Naive thymus-derived CD4-positive, alpha-beta T cell (primary cell): ENCODE measurements around the gene ABCG4. TPM values are rescaled to one million over a fixed set of nuclear protein-coding genes. Genes with fewer than 3 reads are reported as not detected.
"Not testable (repeated sequence)": the region's sequence is repeated elsewhere in the genome, so short reads cannot be mapped to it uniquely, and the experiment has no call there.

Experiments
- ATAC-seq: fragments of 150-1000 bp; cut with Tn5 transposase; 2 replicates; pipeline ENCODE4 v1.10.0; 2021; ENCODE audit warnings: mild to moderate bottlenecking, moderate library complexity
- CTCF ChIA-PET: fragments of 350-600 bp; sonication (Branson Sonifier 250); formaldehyde crosslinking; loops from one replicate; lab custom pipeline; 2021; ENCODE audit warnings: antibody characterized with exemption; lab: Charles Lee
- POLR2A ChIA-PET: fragments of 350-600 bp; sonication (Branson Sonifier 250); formaldehyde crosslinking; loops from one replicate; lab custom pipeline; 2021; ENCODE audit warnings: antibody characterized with exemption, inconsistent platforms; lab: Charles Lee
- DNase-seq, 9 donors: peaks; one replicate each; pipeline versions ENCODE4 v3.0.0 to v3.0.0-alpha.2; 2020 to 2022; ENCODE audit warnings: mixed read lengths in 1 of 9
- H3K27ac ChIP-seq: one replicate; pipeline ENCODE4 v1.7.0; 2013; ENCODE audit warnings: mild to moderate bottlenecking, low read depth, low read length, moderate library complexity
- H3K27me3 ChIP-seq, 2 donors: one replicate each; pipeline ENCODE4 v1.7.0; 2013; ENCODE audit warnings: low read length in 2 of 2, mild to moderate bottlenecking in 2 of 2, moderate library complexity in 2 of 2; ENCODE audit not compliant: control insufficient read depth in 2 of 2, insufficient read depth in 2 of 2
- H3K36me3 ChIP-seq, 3 experiments: 1 replicate in 2 of 3; 2 replicates in 1 of 3; pipeline ENCODE4 v1.7.0; 2013; ENCODE audit warnings: low read length in 3 of 3, mild to moderate bottlenecking in 3 of 3, moderate library complexity in 1 of 3; ENCODE audit not compliant: insufficient read depth in 3 of 3, control insufficient read depth in 2 of 3
- H3K4me1 ChIP-seq, 2 donors: one replicate each; pipeline ENCODE4 v1.7.0; 2013; ENCODE audit warnings: low read length in 2 of 2, mild to moderate bottlenecking in 2 of 2, moderate library complexity in 1 of 2; ENCODE audit not compliant: control insufficient read depth in 2 of 2, insufficient read depth in 2 of 2
- H3K4me3 ChIP-seq: 2 replicates; pipeline ENCODE4 v1.7.0; 2013; ENCODE audit warnings: mild to moderate bottlenecking, low read length
- H3K9me3 ChIP-seq, 3 experiments: 1 replicate in 2 of 3; 2 replicates in 1 of 3; pipeline ENCODE4 v1.7.0; 2013; ENCODE audit warnings: low read length in 3 of 3; ENCODE audit not compliant: control insufficient read depth in 2 of 3
- H3K27ac Mint-ChIP-seq, 9 donors: one replicate each; pipeline ENCODE4 v1.8.0; 2020 to 2022; ENCODE audit warnings: mixed read lengths in 9 of 9, mild to moderate bottlenecking in 8 of 9, moderate library complexity in 5 of 9, inconsistent platforms in 2 of 9
- H3K27me3 Mint-ChIP-seq, 5 donors: one replicate each; pipeline ENCODE4 v1.8.0; 2021 to 2022; ENCODE audit warnings: mixed read lengths in 5 of 5, mild to moderate bottlenecking in 1 of 5
- H3K36me3 Mint-ChIP-seq, 5 donors: one replicate each; pipeline ENCODE4 v1.8.0; 2020 to 2022; ENCODE audit warnings: mixed read lengths in 5 of 5, mild to moderate bottlenecking in 3 of 5, inconsistent platforms in 1 of 5
- H3K4me1 Mint-ChIP-seq, 7 donors: one replicate each; pipeline ENCODE4 v1.8.0; 2020 to 2022; ENCODE audit warnings: mixed read lengths in 7 of 7, mild to moderate bottlenecking in 3 of 7, inconsistent platforms in 1 of 7
- H3K4me3 Mint-ChIP-seq, 10 donors: one replicate each; pipeline ENCODE4 v1.8.0; 2020 to 2022; ENCODE audit warnings: mild to moderate bottlenecking in 10 of 10, mixed read lengths in 10 of 10, moderate library complexity in 6 of 10, inconsistent platforms in 2 of 10
- H3K9me3 Mint-ChIP-seq, 11 donors: one replicate each; pipeline ENCODE4 v1.8.0; 2020 to 2022; ENCODE audit warnings: mixed read lengths in 11 of 11, mild to moderate bottlenecking in 4 of 11, inconsistent platforms in 1 of 11, moderate library complexity in 1 of 11
- intact Hi-C, 2 donors: fragments of 100-400 bp; cut with micrococcal nuclease; formaldehyde crosslinking; loops; one replicate each; pipeline ENCODE4 v1.15.1; 2023
- polyA plus RNA-seq, 2 donors: library from polyadenylated mRNA; unstranded; fragments of 300-500 nt; fragmentation: Illumina TruSeq; gene quantifications; one replicate each; pipeline ENCODE4 v1.2.3, GENCODE V29; 2021
- total RNA-seq, 6 experiments: library from RNA in 5 of 6; stranded (reverse) in 5 of 6; gene quantifications; 1 replicate in 5 of 6; 2 replicates in 1 of 6; pipeline ENCODE4 v1.2.3 and lab custom pipeline; 2021 to 2026

The ABCG4 gene
- total and polyA plus RNA-seq, 7 experiments from 2014 or later, result 0.13 TPM; not detected in 6

GRCh38 chr11:119167077-119167458 lies 18.2 kb downstream of the ABCG4 start:
- POLR2A ChIA-PET, result interaction anchor here (0.6 to 0.7 kb wide), 2 partner anchors 46 to 151 kb away, joined by 4 read pairs; no protein-coding TSS in a partner anchor
- not testable (repeated sequence) for H3K27ac Mint-ChIP-seq, H3K4me3 ChIP-seq, ATAC-seq, H3K27me3 ChIP-seq, H3K27me3 Mint-ChIP-seq, DNase-seq, H3K36me3 Mint-ChIP-seq, H3K4me1 ChIP-seq, H3K36me3 ChIP-seq, H3K27ac ChIP-seq, H3K9me3 ChIP-seq, H3K9me3 Mint-ChIP-seq
- intact Hi-C loops, result loop anchor here in 1 of 2 donors (5.0 kb wide), 2 partner anchors 60 to 150 kb away; partner anchors contain the start of genes C2CD2L, RPS25 and TRAPPC4
- CTCF ChIA-PET, result interaction anchor here (0.7 to 1.2 kb wide), 5 partner anchors 85 to 159 kb away, joined by 3 to 5 read pairs (median 4); no protein-coding TSS in a partner anchor
- H3K4me3 Mint-ChIP-seq, result peak overlapping the region in 2 of 10 donors; percentile 21 to 34
- peaks cover 4 to 20% (median 11%) of the 10 kb centered on the region in 7 donors for H3K4me1 Mint-ChIP-seq

- Mint-ChIP-seq H3K9me3 (no peaks in the 10 kb centered on the region), H3K36me3 (no peaks in the 10 kb centered on the region), H3K27ac (peak overlapping the region in 7 of 9 donors; percentile 41 to 90 (median 69)), H3K27me3 (no peaks in the 10 kb centered on the region), H3K4me3 (peak overlapping the region; percentile 45 to 92 (median 78)), H3K4me1 (peaks cover 4 to 25% (median 11%) of the 10 kb centered on the region in 7 donors)
- peaks cover 0 to 4% of the 10 kb centered on the region in 2 donors for H3K4me1 ChIP-seq
- no peak for ATAC-seq
- H3K36me3 ChIP-seq, result peaks cover 0 to 5% (median 0%) of the 10 kb centered on the region in 3 experiments
- CTCF ChIA-PET, result interaction anchor here (0.9 to 1.2 kb wide), 2 partner anchors 155 to 158 kb away, joined by 3 to 5 read pairs; no protein-coding TSS in a partner anchor
- intact Hi-C loops, result loop anchor here (1.0 to 5.0 kb wide), 11 partner anchors 19 to 155 kb away; partner anchors contain the start of genes C2CD2L (in 2 of the 2), ABCG4 (in 1 of the 2), CBL (in 1 of the 2) and RPS25 (in 1 of the 2)
- H3K9me3 ChIP-seq, result no peaks in the 10 kb centered on the region
- POLR2A ChIA-PET, result no interaction called here
- DNase-seq, result no peak
- no peak overlapping the region for H3K4me3 ChIP-seq
- H3K27me3 ChIP-seq, result no peaks in the 10 kb centered on the region
- H3K27ac ChIP-seq, result no peak overlapping the region
Measured at GRCh38 chr11:119167933-119168332, 19.1 kb downstream of the ABCG4 start.

GRCh38 chr11:119168471-119169281 lies 19.8 kb downstream of the ABCG4 start, which contains the start of gene NLRX1:
TSS of gene NLRX1 (plus strand) at chr11:119168725. CDS start at chr11:119171404, 2,679 bp downstream.
- peak; percentile 98 for ATAC-seq
- Histone ChIP-seq H3K9me3 (no peaks in the 10 kb centered on the region), H3K36me3 (peaks cover 0 to 8% (median 0%) of the 10 kb centered on the region in 3 experiments), H3K4me3 (peak within 1 kb of the TSS; percentile 75), H3K27me3 (no peaks in the 10 kb centered on the region), H3K27ac (peak within 1 kb of the TSS; percentile 73), H3K4me1 (peaks cover 0 to 4% of the 10 kb centered on the region in 2 donors)
- DNase-seq, result peak; percentile 67 to 85 (median 82)
- ChIA-PET POLR2A (interaction anchor here (0.5 to 1.5 kb wide), 11 partner anchors 9 to 116 kb away, joined by 3 to 8 read pairs (median 5); partner anchors contain the start of genes ABCG4, C2CD2L, DPAGT1 and VPS11), CTCF (interaction anchor here (0.7 to 1.5 kb wide), 11 partner anchors 9 to 155 kb away, joined by 3 to 11 read pairs (median 4); partner anchors contain the start of genes DPAGT1 and VPS11)
- intact Hi-C loops, result loop anchor here (1.0 to 5.0 kb wide), 12 partner anchors 20 to 155 kb away; partner anchors contain the start of genes C2CD2L (in 2 of the 2), ABCG4 (in 1 of the 2), CBL (in 1 of the 2) and HINFP (in 1 of the 2)
- no peaks in the 10 kb centered on the region for H3K27me3 Mint-ChIP-seq
- H3K27ac Mint-ChIP-seq, result peak within 1 kb of the TSS; percentile 64 to 95 (median 87)
- no peaks in the 10 kb centered on the region for H3K36me3 Mint-ChIP-seq
- H3K9me3 Mint-ChIP-seq, result no peaks in the 10 kb centered on the region
- H3K4me1 Mint-ChIP-seq, result peaks cover 4 to 25% (median 11%) of the 10 kb centered on the region in 7 donors
- peak within 1 kb of the TSS; percentile 86 to 94 (median 90) for H3K4me3 Mint-ChIP-seq

- intact Hi-C loops, result loop anchor here (1.0 to 5.0 kb wide), 7 partner anchors 20 to 152 kb away; partner anchors contain the start of genes C2CD2L (in 2 of the 2), ABCG4 (in 1 of the 2), CBL (in 1 of the 2) and HINFP (in 1 of the 2)
- H3K27ac ChIP-seq, result peak overlapping the region; percentile 73
Measured at GRCh38 chr11:119169282-119169719, 20.4 kb downstream of the ABCG4 start.

GRCh38 chr11:119172513-119172912 lies 23.7 kb downstream of the ABCG4 start:
- intact Hi-C loops, result no loop called here
- no peaks in the 10 kb centered on the region for H3K9me3 Mint-ChIP-seq
- CTCF ChIA-PET, result no interaction called here
- peaks cover 0 to 16% (median 3%) of the 10 kb centered on the region in 5 donors for H3K36me3 Mint-ChIP-seq
- H3K27me3 Mint-ChIP-seq, result no peaks in the 10 kb centered on the region
- Histone ChIP-seq H3K36me3 (peaks cover 0 to 29% (median 0%) of the 10 kb centered on the region in 3 experiments), H3K9me3 (no peaks in the 10 kb centered on the region), H3K27ac (no peak overlapping the region), H3K4me1 (peaks cover 2 to 4% of the 10 kb centered on the region in 2 donors), H3K4me3 (no peak overlapping the region), H3K27me3 (no peaks in the 10 kb centered on the region)
- POLR2A ChIA-PET, result interaction anchor here (0.6 kb wide), 1 partner anchor 18 kb away, joined by 3 read pairs; no protein-coding TSS in a partner anchor
- no peak overlapping the region for H3K4me3 Mint-ChIP-seq
- DNase-seq (no peak), ATAC-seq (no peak)
- H3K27ac Mint-ChIP-seq, result peak overlapping the region in 2 of 9 donors; percentile 8 to 54
- H3K4me1 Mint-ChIP-seq, result peaks cover 11 to 34% (median 15%) of the 10 kb centered on the region in 7 donors

More at GRCh38 chr11:119169282-119169719, 20.4 kb downstream of the ABCG4 start:
- peak in 7 of 9 donors; percentile 12 to 51 (median 21) for DNase-seq
- no peaks in the 10 kb centered on the region for H3K27me3 Mint-ChIP-seq
- H3K27ac Mint-ChIP-seq, result peak overlapping the region; percentile 62 to 95 (median 81)
- ChIA-PET POLR2A (interaction anchor here (0.5 to 1.5 kb wide), 12 partner anchors 8 to 115 kb away, joined by 3 to 8 read pairs (median 5); partner anchors contain the start of genes ABCG4, C2CD2L, DPAGT1 and VPS11), CTCF (interaction anchor here (0.7 to 1.8 kb wide), 12 partner anchors 9 to 154 kb away, joined by 3 to 11 read pairs (median 4); partner anchors contain the start of genes DPAGT1 and VPS11)
- peaks cover 0 to 15% (median 0%) of the 10 kb centered on the region in 3 experiments for H3K36me3 ChIP-seq
- H3K4me3 ChIP-seq, result peak overlapping the region; percentile 75
- no peaks in the 10 kb centered on the region for H3K9me3 ChIP-seq
- H3K36me3 Mint-ChIP-seq, result peaks cover 0 to 5% (median 0%) of the 10 kb centered on the region in 5 donors
- H3K4me3 Mint-ChIP-seq, result peak overlapping the region; percentile 86 to 94 (median 90)
- ATAC-seq, result peak; percentile 26
- peaks cover 4 to 25% (median 11%) of the 10 kb centered on the region in 7 donors for H3K4me1 Mint-ChIP-seq
- peaks cover 0 to 4% of the 10 kb centered on the region in 2 donors for H3K4me1 ChIP-seq
- no peaks in the 10 kb centered on the region for H3K9me3 Mint-ChIP-seq
- H3K27me3 ChIP-seq, result no peaks in the 10 kb centered on the region
